ENCODE results near the gene CHST15. TPM values are rescaled to one million over a fixed set of nuclear protein-coding genes. Genes with fewer than 3 reads are reported as not detected.

Gene CHST15
- total RNA-seq, 1 donor = 23.9 TPM

DNA sequence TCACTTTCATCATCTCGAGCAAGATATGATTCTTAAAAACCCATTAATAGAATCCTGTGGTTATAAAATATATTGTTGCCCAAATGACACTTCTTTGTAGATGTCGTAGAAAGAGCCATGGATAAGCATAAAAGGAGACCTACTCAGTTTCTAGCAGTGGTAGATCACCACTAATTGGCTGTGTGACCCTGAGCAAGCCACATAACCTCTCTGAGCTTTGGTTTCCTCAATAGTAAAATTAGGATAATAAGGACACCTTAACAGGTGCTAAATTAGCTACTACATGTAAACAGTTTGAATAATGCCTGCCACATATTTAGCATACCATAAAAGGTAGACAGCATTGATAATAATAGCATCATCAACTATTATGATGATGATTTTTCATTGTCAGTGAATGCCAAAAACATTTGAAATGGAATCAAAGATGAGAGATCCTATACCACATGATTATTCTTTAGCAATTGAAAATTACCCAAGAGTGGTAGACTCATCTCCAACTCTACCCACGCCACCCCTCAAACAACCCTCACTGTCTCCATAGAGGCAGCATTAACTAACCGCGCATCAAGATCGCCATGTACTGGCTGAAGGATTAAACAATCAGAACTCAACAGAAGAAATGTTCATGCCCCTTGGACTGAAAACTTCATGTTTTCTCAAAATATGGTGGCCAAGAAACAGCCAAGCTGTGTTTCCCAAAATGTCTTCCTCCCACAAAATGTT, 45.8 kb downstream of the CHST15 start:
- Histone ChIP-seq H3K4me1 (ENCODE audit: insufficient read depth, low read length) (peaks cover 39% of the 10 kb centered on the region), H3K27me3 (ENCODE audit: insufficient read depth, low read length) (no peaks in the 10 kb centered on the region), H3K4me3 (ENCODE audit: low read length) (no peak overlapping the region), H3K9me3 (ENCODE audit: low read depth, low read length) (no peaks in the 10 kb centered on the region)

DNA sequence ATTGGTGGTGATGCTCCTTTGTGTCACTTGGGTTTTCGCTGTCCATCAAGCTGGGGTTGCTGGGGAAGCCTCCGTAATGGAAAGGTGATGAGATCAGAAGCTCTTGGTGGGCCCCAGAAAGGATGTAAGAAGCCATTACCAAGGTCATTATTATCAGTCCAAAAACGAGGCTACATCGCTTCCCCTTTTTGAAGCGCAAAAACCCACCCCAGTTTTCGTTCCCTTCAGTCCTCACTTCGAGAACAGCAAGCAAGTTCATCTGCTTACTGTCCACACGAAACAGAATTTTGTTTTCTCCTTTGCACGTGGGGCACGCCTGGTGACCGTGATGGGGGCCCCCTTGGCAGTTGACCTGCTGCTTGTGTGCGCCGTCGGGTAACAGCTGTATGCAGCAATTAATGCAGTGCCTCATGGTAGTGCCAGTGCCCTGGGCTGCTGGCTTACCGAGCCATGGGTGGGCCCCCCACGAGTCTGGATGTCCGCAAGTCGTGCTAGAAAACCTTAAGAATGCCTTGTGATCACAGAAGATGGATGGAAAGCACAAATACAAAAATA, 47.5 kb downstream of the CHST15 start:
- Histone ChIP-seq H3K4me1 (ENCODE audit: insufficient read depth, low read length) (peaks cover 56% of the 10 kb centered on the region), H3K9me3 (ENCODE audit: low read depth, low read length) (no peaks in the 10 kb centered on the region), H3K27me3 (ENCODE audit: insufficient read depth, low read length) (no peaks in the 10 kb centered on the region), H3K4me3 (ENCODE audit: low read length) (no peak overlapping the region)

DNA sequence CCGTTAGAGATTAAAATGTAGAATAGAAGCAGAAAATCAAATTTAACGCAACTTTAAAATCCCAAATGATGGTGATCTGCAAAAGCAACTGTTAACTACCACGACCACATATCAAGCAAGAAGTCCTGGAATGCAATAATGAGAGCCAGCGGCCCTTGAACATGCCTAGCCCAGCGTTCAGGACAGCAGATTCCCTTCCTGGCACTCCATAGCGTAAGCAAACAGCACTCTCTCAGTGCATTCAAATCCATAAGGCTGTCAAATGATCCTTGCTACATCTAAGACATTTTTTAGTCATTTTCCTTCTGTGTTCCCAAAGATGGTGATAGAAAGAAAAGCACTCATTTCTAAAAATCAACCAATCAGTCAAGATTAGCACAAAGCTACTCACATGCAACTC, 48.1 kb downstream of the CHST15 start:
- Histone ChIP-seq H3K27me3 (ENCODE audit: insufficient read depth, low read length) (no peaks in the 10 kb centered on the region), H3K4me1 (ENCODE audit: insufficient read depth, low read length) (peaks cover 62% of the 10 kb centered on the region), H3K4me3 (ENCODE audit: low read length) (no peak overlapping the region), H3K9me3 (ENCODE audit: low read depth, low read length) (no peaks in the 10 kb centered on the region)

DNA sequence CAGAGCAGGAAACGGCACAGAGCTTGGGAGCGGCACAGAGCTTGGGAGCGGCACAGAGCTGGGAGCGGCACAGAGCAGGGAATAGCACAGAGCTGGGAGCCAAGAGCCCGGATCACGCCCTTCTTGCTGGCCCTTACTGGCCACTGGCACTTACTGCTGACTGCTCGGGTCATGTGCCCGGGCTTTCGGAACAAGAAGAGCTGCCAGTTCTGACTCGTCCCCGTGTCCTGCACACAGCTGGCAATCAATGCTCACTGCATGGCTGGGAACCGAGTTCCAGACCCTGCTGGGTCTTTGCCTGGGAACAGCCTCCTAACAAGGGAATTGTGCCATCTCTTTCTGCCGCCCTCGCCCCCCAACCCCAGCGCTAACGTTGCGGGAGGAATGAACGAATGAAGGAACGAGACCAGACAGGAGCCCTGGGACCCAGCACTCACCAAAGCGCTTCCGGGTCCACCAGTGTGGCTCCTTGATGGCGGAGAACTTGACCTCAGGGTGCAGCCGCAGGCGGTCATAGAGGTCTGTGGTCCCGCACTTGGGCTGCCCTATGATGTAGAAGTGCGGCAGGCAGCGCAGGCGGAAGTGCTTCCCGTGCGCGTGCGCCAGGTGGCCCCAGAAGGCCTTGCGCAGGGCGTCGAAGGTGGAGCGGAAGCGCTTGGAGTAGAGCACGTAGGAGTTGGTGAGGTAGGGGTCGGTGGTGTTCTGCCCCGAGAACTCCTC, 49.1 kb downstream of the CHST15 start:
- peaks cover 72% of the 10 kb centered on the region for H3K4me1 ChIP-seq (ENCODE audit: insufficient read depth, low read length)
- H3K9me3 ChIP-seq (ENCODE audit: low read depth, low read length) = no peaks in the 10 kb centered on the region
- no peak overlapping the region for H3K4me3 ChIP-seq (ENCODE audit: low read length)
- no peaks in the 10 kb centered on the region for H3K27me3 ChIP-seq (ENCODE audit: insufficient read depth, low read length)

DNA sequence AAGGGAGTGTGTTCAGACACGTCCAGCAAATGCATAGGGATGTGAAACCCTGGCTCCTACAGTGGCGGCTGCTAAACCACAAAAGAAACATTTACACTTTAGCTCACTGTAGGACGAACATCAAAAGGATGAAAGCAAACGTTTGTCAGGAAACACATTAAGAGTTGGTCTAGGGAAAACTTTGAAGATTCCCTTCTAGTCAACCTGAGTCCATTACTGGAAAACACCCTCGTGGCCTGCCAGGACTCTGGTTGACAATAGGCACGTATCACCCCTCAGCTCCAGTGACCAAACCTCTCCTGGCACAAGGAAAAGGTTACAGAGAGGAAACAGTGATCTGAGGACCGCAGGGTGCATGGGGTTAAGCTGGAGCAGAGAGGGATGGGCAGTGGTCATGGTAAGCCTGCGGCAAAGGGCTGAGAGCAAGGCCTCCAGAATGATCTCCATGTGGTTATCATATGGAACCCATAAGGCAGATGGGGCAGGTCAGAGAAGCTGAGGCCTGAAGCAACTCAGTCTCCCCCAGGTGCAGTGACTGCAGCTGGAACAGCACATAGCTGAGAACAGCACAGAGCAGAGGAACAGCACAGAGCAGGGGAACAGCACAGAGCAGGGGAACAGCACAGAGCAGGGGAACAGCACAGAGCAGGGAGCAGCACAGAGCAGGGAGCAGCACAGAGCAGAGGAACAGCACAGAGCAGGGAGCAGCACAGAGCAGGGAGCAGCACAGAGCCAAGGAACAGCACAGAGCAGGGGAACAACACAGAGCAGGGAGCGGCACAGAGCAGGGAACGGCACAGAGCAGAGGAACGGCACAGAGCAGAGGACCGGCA, 49.9 kb downstream of the CHST15 start:
- peaks cover 80% of the 10 kb centered on the region for H3K4me1 ChIP-seq (ENCODE audit: insufficient read depth, low read length)

DNA sequence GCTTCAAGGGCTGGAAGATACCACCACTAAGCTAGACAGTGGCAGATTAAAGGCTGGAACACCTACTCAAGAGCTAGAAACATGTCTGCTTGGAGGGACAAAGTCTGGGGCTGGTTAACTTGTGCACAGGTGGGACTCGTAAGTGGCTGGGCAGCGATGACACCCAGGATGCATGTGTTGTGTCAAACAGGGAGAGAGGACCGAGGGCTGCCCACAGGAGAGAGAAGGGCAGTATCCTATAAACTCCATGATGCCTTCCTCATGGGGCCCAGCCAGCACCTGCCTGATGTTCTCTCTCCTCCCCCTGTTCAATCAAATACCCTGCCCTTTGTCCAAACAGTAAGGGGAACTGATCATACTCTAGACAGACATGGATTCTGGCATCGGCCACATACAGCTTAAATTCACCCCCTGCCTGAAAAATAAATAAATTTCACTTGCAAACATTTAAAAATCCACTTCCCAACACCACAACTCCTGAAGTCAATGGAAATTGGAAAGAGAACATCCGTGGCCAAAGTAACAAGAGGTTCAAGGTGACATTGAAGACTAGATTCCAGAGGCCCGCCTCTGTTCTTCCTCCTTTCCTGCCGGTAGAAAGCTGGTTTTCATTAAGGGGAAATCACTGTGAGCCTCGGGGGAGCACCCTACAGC, 50.6 kb downstream of the CHST15 start:
- Histone ChIP-seq H3K27me3 (ENCODE audit: insufficient read depth, low read length) (no peaks in the 10 kb centered on the region), H3K9me3 (ENCODE audit: low read depth, low read length) (no peaks in the 10 kb centered on the region), H3K4me3 (ENCODE audit: low read length) (no peak overlapping the region), H3K4me1 (ENCODE audit: insufficient read depth, low read length) (peaks cover 87% of the 10 kb centered on the region)

More for the DNA sequence above, 49.9 kb downstream of the CHST15 start:
- Histone ChIP-seq H3K4me3 (ENCODE audit: low read length) (no peak overlapping the region), H3K27me3 (ENCODE audit: insufficient read depth, low read length) (no peaks in the 10 kb centered on the region), H3K9me3 (ENCODE audit: low read depth, low read length) (no peaks in the 10 kb centered on the region)

DNA sequence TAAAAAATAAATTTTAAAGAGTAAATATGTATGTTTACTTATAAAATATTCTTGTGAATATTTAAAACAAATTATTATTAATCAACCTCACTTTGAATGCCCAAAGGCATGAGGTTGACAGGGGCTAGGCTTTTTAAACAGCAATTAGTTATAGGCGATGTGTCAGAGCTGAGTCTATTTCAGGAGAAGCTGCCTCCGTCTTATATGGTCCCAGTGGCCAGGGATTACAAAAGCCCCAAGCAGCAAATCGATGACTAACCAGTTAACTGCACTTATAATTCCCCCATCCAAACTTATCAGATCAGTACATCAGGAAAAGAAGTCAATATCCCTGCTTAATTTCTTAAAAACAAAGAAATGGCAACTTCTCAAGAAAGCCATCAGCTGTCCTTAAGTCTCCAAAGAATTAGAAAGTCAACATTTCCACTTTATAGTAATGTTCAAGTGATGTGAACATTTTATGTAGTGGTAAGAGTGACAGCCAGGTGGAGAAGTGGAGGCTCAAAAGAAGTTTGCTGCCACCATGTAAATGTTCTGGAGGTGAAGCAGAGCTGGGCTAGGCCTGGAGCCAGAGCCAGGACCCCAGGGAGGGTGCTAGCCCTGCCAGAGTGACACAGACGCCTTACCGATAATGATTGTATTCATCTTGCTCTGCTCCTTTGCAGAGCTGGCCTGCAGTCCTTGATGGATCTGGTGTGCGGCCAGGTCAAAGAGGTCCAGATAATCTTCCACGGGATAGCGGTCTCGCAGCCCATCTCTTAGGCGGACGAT, 51.5 kb downstream of the CHST15 start:
- no peaks in the 10 kb centered on the region for H3K9me3 ChIP-seq (ENCODE audit: low read depth, low read length)
- H3K27me3 ChIP-seq (ENCODE audit: insufficient read depth, low read length) = no peaks in the 10 kb centered on the region
- peaks cover 95% of the 10 kb centered on the region for H3K4me1 ChIP-seq (ENCODE audit: insufficient read depth, low read length)
- no peak overlapping the region for H3K4me3 ChIP-seq (ENCODE audit: low read length)

DNA sequence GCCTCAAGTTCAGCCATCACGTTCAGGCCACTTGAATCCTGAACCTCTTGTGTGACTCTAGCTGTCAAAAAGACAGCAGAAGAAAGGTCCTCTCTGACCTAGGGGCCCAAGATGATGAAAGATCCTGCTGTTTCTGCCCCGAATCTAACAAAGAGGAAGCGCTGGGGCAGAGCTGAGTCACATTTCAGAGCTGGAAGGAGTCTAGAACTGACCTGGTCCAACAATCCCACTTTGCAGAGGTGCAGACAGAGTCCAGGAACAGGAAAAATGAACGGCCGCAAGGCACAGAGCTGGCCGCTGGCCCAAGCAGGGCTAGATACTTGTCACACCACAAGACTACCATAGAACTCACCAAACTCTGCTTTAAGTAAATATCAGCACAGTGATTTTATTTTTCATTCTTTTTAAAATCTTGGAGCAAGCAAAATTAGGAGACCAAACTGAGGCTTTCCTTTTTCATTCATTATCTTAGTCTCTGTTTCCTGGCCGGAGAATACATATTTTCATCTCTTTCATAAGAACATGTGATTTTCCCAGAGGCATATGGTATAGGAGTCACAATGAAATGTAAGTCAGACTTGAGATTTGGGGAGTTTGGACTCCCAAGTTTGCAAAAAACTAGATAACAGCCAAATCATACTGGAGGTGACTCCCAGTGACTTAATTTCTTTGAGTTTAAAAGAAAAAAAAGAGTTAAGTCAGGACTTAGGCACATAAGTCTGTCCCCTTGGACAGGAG, 52.8 kb downstream of the CHST15 start:
- H3K4me3 ChIP-seq (ENCODE audit: low read length) = no peak overlapping the region
- H3K27me3 ChIP-seq (ENCODE audit: insufficient read depth, low read length) = no peaks in the 10 kb centered on the region
- no peaks in the 10 kb centered on the region for H3K9me3 ChIP-seq (ENCODE audit: low read depth, low read length)
- peaks cover 96% of the 10 kb centered on the region for H3K4me1 ChIP-seq (ENCODE audit: insufficient read depth, low read length)

DNA sequence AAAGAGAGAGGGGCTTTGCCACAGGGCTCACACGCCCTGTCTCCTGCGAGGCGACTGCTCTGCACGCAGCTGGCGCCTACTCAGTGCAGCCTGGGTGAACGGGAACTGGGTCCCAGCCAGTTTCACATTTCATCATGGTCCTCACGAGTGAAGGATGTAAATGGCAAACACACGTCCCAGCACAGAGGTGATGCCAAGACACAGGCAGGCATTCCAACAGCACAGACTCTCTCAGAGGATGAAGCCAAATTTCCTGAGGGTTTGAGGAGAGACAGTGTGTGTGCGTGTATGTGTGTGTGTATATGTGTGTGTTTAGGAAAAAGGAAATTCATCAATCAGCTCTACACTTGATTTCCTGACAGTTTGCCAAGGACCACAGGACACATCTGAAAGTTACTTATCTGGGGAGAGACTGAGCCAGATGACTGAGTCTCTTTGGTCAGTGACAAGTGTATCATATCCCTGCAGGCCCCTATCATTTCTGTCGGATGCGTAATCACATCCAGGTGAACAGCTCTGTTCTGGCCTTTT, 53.9 kb downstream of the CHST15 start:
- Histone ChIP-seq H3K27me3 (ENCODE audit: insufficient read depth, low read length) (no peaks in the 10 kb centered on the region), H3K4me1 (ENCODE audit: insufficient read depth, low read length) (peaks cover 98% of the 10 kb centered on the region), H3K4me3 (ENCODE audit: low read length) (no peak overlapping the region), H3K9me3 (ENCODE audit: low read depth, low read length) (no peaks in the 10 kb centered on the region)

DNA sequence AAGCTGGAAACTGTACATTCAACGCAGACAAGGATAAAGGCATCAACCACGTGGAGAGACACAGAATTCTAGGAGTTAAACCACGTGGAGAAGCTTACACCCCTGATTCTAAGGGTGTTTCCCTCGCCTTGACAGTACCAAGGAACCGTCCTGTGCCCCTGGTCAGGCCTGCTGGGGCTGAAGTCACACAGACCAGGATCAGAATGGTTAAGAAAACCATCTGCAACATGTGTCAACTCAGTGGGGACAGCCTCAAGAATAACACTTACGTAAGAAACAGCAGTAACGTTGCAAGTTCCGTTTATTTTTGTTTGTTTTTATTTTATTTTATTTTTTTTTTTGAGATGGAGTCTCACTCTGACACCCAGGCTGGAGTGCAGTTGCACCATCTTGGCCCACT, 55.6 kb downstream of the CHST15 start:
- Histone ChIP-seq H3K4me3 (ENCODE audit: low read length) (no peak overlapping the region), H3K9me3 (ENCODE audit: low read depth, low read length) (no peaks in the 10 kb centered on the region), H3K4me1 (ENCODE audit: insufficient read depth, low read length) (peaks cover 98% of the 10 kb centered on the region), H3K27me3 (ENCODE audit: insufficient read depth, low read length) (no peaks in the 10 kb centered on the region)

DNA sequence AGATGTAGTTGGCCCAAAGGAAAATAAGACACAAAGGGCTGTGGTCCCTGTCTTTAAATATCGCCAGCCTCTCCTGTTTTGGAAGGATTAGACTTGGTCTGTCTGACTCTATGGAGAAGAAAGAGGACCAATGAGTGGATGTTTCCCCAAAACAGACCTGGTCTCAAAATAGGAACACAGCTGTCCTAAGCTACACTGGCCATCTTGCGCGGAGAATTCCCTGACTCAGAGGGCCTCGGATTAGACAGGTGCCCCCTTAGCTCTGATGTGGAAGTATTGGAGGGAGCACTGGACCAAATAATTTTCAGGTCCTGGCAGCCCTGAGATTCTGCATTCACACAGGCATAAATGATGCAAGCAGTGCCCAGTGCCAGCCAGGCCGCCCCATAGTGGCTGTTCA, 56.1 kb downstream of the CHST15 start:
- peaks cover 93% of the 10 kb centered on the region for H3K4me1 ChIP-seq (ENCODE audit: insufficient read depth, low read length)
- H3K27me3 ChIP-seq (ENCODE audit: insufficient read depth, low read length) = no peaks in the 10 kb centered on the region
- no peak overlapping the region for H3K4me3 ChIP-seq (ENCODE audit: low read length)
- H3K9me3 ChIP-seq (ENCODE audit: low read depth, low read length) = no peaks in the 10 kb centered on the region

DNA sequence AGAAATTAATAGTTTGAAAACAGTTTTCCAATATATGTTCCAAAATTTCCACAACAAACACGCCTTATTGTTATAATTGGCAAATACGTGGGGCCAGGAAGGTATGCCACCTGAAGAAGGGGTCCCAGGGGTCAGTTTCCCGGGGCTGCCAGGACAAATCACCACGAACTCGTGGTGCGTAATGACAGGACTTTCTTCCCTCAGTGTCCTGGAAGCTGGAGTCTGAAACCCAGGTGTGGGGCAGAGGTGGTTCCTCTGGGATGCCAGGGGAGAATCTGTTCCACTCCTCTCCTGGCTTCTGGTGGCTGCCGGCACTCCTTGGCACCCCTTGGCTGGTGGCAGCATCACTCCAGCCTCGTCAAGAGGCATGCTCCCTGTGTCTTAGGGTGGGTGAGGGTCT, 56.7 kb downstream of the CHST15 start:
- peaks cover 87% of the 10 kb centered on the region for H3K4me1 ChIP-seq (ENCODE audit: insufficient read depth, low read length)
- no peak overlapping the region for H3K4me3 ChIP-seq (ENCODE audit: low read length)
- no peaks in the 10 kb centered on the region for H3K27me3 ChIP-seq (ENCODE audit: insufficient read depth, low read length)
- H3K9me3 ChIP-seq (ENCODE audit: low read depth, low read length) = no peaks in the 10 kb centered on the region

DNA sequence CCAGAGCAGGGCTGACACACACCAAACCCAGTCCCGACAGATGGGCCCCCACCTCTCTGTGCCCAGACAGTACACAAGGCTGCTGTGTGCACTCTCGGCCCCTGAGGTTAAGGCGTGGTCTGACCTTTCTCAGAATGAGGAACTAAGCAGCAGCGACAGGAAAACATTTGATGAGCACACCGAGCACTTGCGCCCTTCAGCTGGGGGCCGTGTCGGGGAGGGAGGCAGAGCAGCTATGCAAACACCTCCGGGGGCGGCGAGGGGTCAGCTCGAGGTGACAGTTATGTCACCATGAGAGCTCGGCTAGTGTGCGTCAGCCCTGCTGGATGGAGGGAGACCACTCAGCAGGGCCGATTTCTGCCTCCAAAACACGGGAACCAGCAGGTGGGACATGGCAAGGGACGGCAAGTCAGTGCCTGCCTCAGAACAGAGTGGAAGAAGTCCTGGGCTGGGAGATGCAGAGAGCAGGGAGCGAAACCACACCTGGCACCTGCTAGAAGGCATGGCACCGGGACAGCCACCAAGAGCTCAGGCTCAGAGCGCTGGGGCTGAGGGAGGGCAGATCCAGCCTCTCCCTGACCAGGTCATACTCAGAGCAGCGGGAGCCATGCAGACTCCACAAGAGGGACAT, 57.4 kb downstream of the CHST15 start:
- H3K9me3 ChIP-seq (ENCODE audit: low read depth, low read length) = no peaks in the 10 kb centered on the region
- H3K4me1 ChIP-seq (ENCODE audit: insufficient read depth, low read length) = peaks cover 81% of the 10 kb centered on the region
- H3K27me3 ChIP-seq (ENCODE audit: insufficient read depth, low read length) = no peaks in the 10 kb centered on the region
- no peak overlapping the region for H3K4me3 ChIP-seq (ENCODE audit: low read length)

All from mononuclear cell (primary cell).